Activated B cell treated with CpG ODN at 0.5 μM for 24 hours (primary cell): ENCODE measurements around the gene SLC1A2. TPM values are rescaled to one million over a fixed set of nuclear protein-coding genes. Genes with fewer than 3 reads are reported as not detected.

ENCODE experiments used
- ATAC-seq: fragments of 200-7000 bp; cut with Tn5 transposase; one replicate; pipeline ENCODE4 v1.10.0; 2021; ENCODE audit warnings: low read depth, mild to moderate bottlenecking, moderate library complexity
- CTCF ChIA-PET: fragments of 350-600 bp; sonication (Branson Sonifier 250); formaldehyde crosslinking; loops from one replicate; lab custom pipeline; 2021; ENCODE audit warnings: antibody characterized with exemption; lab: Charles Lee
- POLR2A ChIA-PET: fragments of 350-600 bp; sonication (Branson Sonifier 250); formaldehyde crosslinking; loops from one replicate; lab custom pipeline; 2021; ENCODE audit warnings: antibody characterized with exemption; lab: Charles Lee
- DNase-seq: peaks from one replicate; pipeline ENCODE4 v3.0.0; 2022
- H3K27ac Mint-ChIP-seq: one replicate; pipeline ENCODE4 v1.8.0; 2020; ENCODE audit warnings: mixed read lengths
- H3K27me3 Mint-ChIP-seq: one replicate; pipeline ENCODE4 v1.8.0; 2021; ENCODE audit warnings: mixed read lengths
- H3K36me3 Mint-ChIP-seq: one replicate; pipeline ENCODE4 v1.8.0; 2021; ENCODE audit warnings: low read depth, mixed read lengths
- H3K4me1 Mint-ChIP-seq: one replicate; pipeline ENCODE4 v1.8.0; 2021; ENCODE audit warnings: mixed read lengths
- H3K4me3 Mint-ChIP-seq: one replicate; pipeline ENCODE4 v1.8.0; 2020; ENCODE audit warnings: mild to moderate bottlenecking, mixed read lengths
- H3K9me3 Mint-ChIP-seq: one replicate; pipeline ENCODE4 v1.8.0; 2020; ENCODE audit warnings: mixed read lengths
- CTCF ChIP-seq: fragments of 200-600 bp; IDR thresholded peaks from one replicate; pipeline ENCODE4 v1.8.0; 2022; ENCODE audit warnings: antibody characterized with exemption, mild to moderate bottlenecking
- intact Hi-C: fragments of 100-400 bp; cut with micrococcal nuclease; formaldehyde crosslinking; loops from one replicate; pipeline ENCODE4 v1.15.1; 2024
- total RNA-seq: library from RNA; stranded (reverse); gene quantifications from 2 replicates; pipeline ENCODE4 v1.2.3, GENCODE V29; 2022

Gene SLC1A2
- total RNA-seq, 1 donor from 2014 or later, result not detected

GRCh38 chr11:35352077-35352888, 67.1 kb downstream of the SLC1A2 start:
- Mint-ChIP-seq H3K4me1 (peaks cover 11% of the 10 kb centered on the region), H3K4me3 (no peak overlapping the region), H3K9me3 (no peaks in the 10 kb centered on the region), H3K27ac (no peak overlapping the region), H3K27me3 (no peaks in the 10 kb centered on the region), H3K36me3 (no peaks in the 10 kb centered on the region)
- ChIA-PET CTCF (no interaction called here), POLR2A (no interaction called here)
- DNase-seq, result no peak
- intact Hi-C loops, result no loop called here
- no peak for ATAC-seq
- TF ChIP-seq CTCF, result no peak

GRCh38 chr11:35349897-35350296, 69.5 kb downstream of the SLC1A2 start:
- no peaks in the 10 kb centered on the region for H3K27me3 Mint-ChIP-seq
- ATAC-seq (no peak), DNase-seq (no peak)
- CTCF ChIA-PET, result interaction anchor here (0.7 kb wide), 1 partner anchor 170 kb away, joined by 3 read pairs; no protein-coding TSS in a partner anchor
- intact Hi-C loops, result no loop called here
- no peak overlapping the region for H3K27ac Mint-ChIP-seq
- POLR2A ChIA-PET, result no interaction called here
- no peaks in the 10 kb centered on the region for H3K36me3 Mint-ChIP-seq
- H3K4me1 Mint-ChIP-seq, result peaks cover 18% of the 10 kb centered on the region
- no peak overlapping the region for H3K4me3 Mint-ChIP-seq
- H3K9me3 Mint-ChIP-seq, result no peaks in the 10 kb centered on the region
- TF ChIP-seq CTCF, result no peak

GRCh38 chr11:35348898-35349687, 70.3 kb downstream of the SLC1A2 start:
- Mint-ChIP-seq H3K9me3 (no peaks in the 10 kb centered on the region), H3K4me1 (peaks cover 25% of the 10 kb centered on the region), H3K4me3 (no peak overlapping the region), H3K36me3 (no peaks in the 10 kb centered on the region), H3K27me3 (no peaks in the 10 kb centered on the region), H3K27ac (no peak overlapping the region)
- ATAC-seq (no peak), DNase-seq (no peak)
- intact Hi-C loops, result no loop called here
- POLR2A ChIA-PET, result no interaction called here
- TF ChIP-seq CTCF, result no peak
- CTCF ChIA-PET, result interaction anchor here (0.7 kb wide), 1 partner anchor 169 kb away, joined by 3 read pairs; no protein-coding TSS in a partner anchor

GRCh38 chr11:35347921-35348331, 71.4 kb downstream of the SLC1A2 start:
- no peak for TF ChIP-seq CTCF
- Mint-ChIP-seq H3K36me3 (no peaks in the 10 kb centered on the region), H3K27ac (no peak overlapping the region), H3K27me3 (no peaks in the 10 kb centered on the region), H3K4me1 (peaks cover 36% of the 10 kb centered on the region), H3K4me3 (no peak overlapping the region), H3K9me3 (no peaks in the 10 kb centered on the region)
- POLR2A ChIA-PET, result interaction anchor here (1.0 kb wide), 1 partner anchor 41 kb away, joined by 3 read pairs; no protein-coding TSS in a partner anchor
- intact Hi-C loops, result no loop called here
- ATAC-seq (no peak), DNase-seq (no peak)
- CTCF ChIA-PET, result no interaction called here
